CD4-positive, CD25-positive, alpha-beta regulatory T cell (primary cell): ENCODE measurements around the gene HTRA3. TPM values are rescaled to one million over a fixed set of nuclear protein-coding genes. Genes with fewer than 3 reads are reported as not detected.

ENCODE experiments used
- ATAC-seq, 2 donors: fragments of 150-1000 bp; cut with Tn5 transposase; one replicate each; pipeline ENCODE4 v1.10.0; 2021; ENCODE audit warnings: low read depth in 2 of 2, moderate number of reproducible peaks in 2 of 2, moderate library complexity in 1 of 2
- DNase-seq, 3 donors: peaks; one replicate each; pipeline versions ENCODE4 v3.0.0 to v3.0.0-alpha.2; 2012 to 2022; ENCODE audit warnings: mixed read lengths in 1 of 3
- H3K27ac ChIP-seq: one replicate; pipeline ENCODE4 v1.7.0; 2013; ENCODE audit warnings: mild to moderate bottlenecking, low read length; ENCODE audit not compliant: insufficient read depth, poor library complexity, severe bottlenecking
- H3K27me3 ChIP-seq: one replicate; pipeline ENCODE4 v1.7.0; 2013; ENCODE audit warnings: low read length; ENCODE audit not compliant: control insufficient read depth, insufficient read depth
- H3K36me3 ChIP-seq: one replicate; pipeline ENCODE4 v1.7.0; 2013; ENCODE audit warnings: mild to moderate bottlenecking, low read length, moderate library complexity; ENCODE audit not compliant: control insufficient read depth, insufficient read depth
- H3K4me1 ChIP-seq: 2 replicates; pipeline ENCODE4 v1.7.0; 2013; ENCODE audit warnings: mild to moderate bottlenecking, low read length; ENCODE audit not compliant: insufficient read depth, control insufficient read depth, poor library complexity, severe bottlenecking
- H3K4me3 ChIP-seq: one replicate; pipeline ENCODE4 v1.7.0; 2013; ENCODE audit warnings: low read depth, mild to moderate bottlenecking, low read length, moderate library complexity
- H3K9me3 ChIP-seq, 2 experiments: 1 replicate in 1 of 2; 2 replicates in 1 of 2; pipeline ENCODE4 v1.7.0; 2013; ENCODE audit warnings: low read length in 2 of 2, mild to moderate bottlenecking in 1 of 2, moderate library complexity in 1 of 2; ENCODE audit not compliant: control insufficient read depth in 2 of 2
- H3K27ac Mint-ChIP-seq, 3 donors: one replicate each; pipeline ENCODE4 v1.8.0; 2020 to 2022; ENCODE audit warnings: mild to moderate bottlenecking in 3 of 3, mixed read lengths in 3 of 3, moderate library complexity in 2 of 3
- H3K27me3 Mint-ChIP-seq: one replicate; pipeline ENCODE4 v1.8.0; 2022; ENCODE audit warnings: mild to moderate bottlenecking, mixed read lengths
- H3K36me3 Mint-ChIP-seq: one replicate; pipeline ENCODE4 v1.8.0; 2020; ENCODE audit warnings: mixed read lengths
- H3K4me1 Mint-ChIP-seq, 4 donors: one replicate each; pipeline ENCODE4 v1.8.0; 2020 to 2022; ENCODE audit warnings: mixed read lengths in 4 of 4, mild to moderate bottlenecking in 1 of 4
- H3K4me3 Mint-ChIP-seq, 4 donors: one replicate each; pipeline ENCODE4 v1.8.0; 2020 to 2022; ENCODE audit warnings: mild to moderate bottlenecking in 4 of 4, mixed read lengths in 4 of 4, moderate library complexity in 3 of 4
- H3K9me3 Mint-ChIP-seq, 7 donors: one replicate each; pipeline ENCODE4 v1.8.0; 2020 to 2022; ENCODE audit warnings: mixed read lengths in 7 of 7, mild to moderate bottlenecking in 3 of 7, moderate library complexity in 2 of 7
- polyA plus RNA-seq, 4 donors: library from polyadenylated mRNA; unstranded; fragments of 300-500 nt; fragmentation: Illumina TruSeq; gene quantifications; one replicate each; pipeline ENCODE4 v1.2.3, GENCODE V29; 2021
- total RNA-seq: library from RNA; stranded (reverse); gene quantifications from one replicate; pipeline ENCODE4 v1.2.3, GENCODE V29; 2022

The HTRA3 gene
- total and polyA plus RNA-seq, 5 donors from 2014 or later = not detected

GRCh38 chr4:8294036-8294435 lies 24.5 kb downstream of the HTRA3 start:
- Histone ChIP-seq H3K27me3 (no peaks in the 10 kb centered on the region), H3K36me3 (no peaks in the 10 kb centered on the region), H3K4me3 (no peak overlapping the region), H3K27ac (no peak overlapping the region), H3K4me1 (no peaks in the 10 kb centered on the region), H3K9me3 (no peaks in the 10 kb centered on the region)
- Mint-ChIP-seq H3K27ac (no peak overlapping the region), H3K4me3 (no peak overlapping the region), H3K4me1 (no peaks in the 10 kb centered on the region), H3K36me3 (no peaks in the 10 kb centered on the region), H3K27me3 (no peaks in the 10 kb centered on the region), H3K9me3 (no peaks in the 10 kb centered on the region)
- no peak for ATAC-seq
- DNase-seq = no peak

- Histone ChIP-seq H3K4me1 (no peaks in the 10 kb centered on the region), H3K9me3 (no peaks in the 10 kb centered on the region), H3K27ac (no peak overlapping the region), H3K36me3 (no peaks in the 10 kb centered on the region), H3K4me3 (no peak overlapping the region), H3K27me3 (no peaks in the 10 kb centered on the region)
- H3K9me3 Mint-ChIP-seq = no peaks in the 10 kb centered on the region
- H3K27me3 Mint-ChIP-seq = peaks cover 6% of the 10 kb centered on the region
- no peak for ATAC-seq
- DNase-seq = no peak
- no peaks in the 10 kb centered on the region for H3K36me3 Mint-ChIP-seq
- H3K4me3 Mint-ChIP-seq = no peak overlapping the region
- no peaks in the 10 kb centered on the region for H3K4me1 Mint-ChIP-seq
- no peak overlapping the region for H3K27ac Mint-ChIP-seq
These were observed 25.2 kb downstream of the HTRA3 start for GRCh38 chr4:8294775-8295174.

GRCh38 chr4:8295471-8295870 lies 25.9 kb downstream of the HTRA3 start:
- Mint-ChIP-seq H3K4me3 (no peak overlapping the region), H3K4me1 (no peaks in the 10 kb centered on the region), H3K36me3 (no peaks in the 10 kb centered on the region), H3K27me3 (peaks cover 6% of the 10 kb centered on the region), H3K9me3 (peaks cover 0 to under 1% (median 0%) of the 10 kb centered on the region in 7 donors), H3K27ac (no peak overlapping the region)
- Histone ChIP-seq H3K4me3 (no peak overlapping the region), H3K36me3 (no peaks in the 10 kb centered on the region), H3K9me3 (no peaks in the 10 kb centered on the region), H3K27me3 (no peaks in the 10 kb centered on the region), H3K4me1 (no peaks in the 10 kb centered on the region), H3K27ac (no peak overlapping the region)
- no peak for ATAC-seq
- DNase-seq = no peak

GRCh38 chr4:8296491-8296890 lies 26.9 kb downstream of the HTRA3 start:
- ATAC-seq (no peak), DNase-seq (no peak)
- Mint-ChIP-seq H3K4me3 (no peak overlapping the region), H3K9me3 (peaks cover 0 to 6% (median 0%) of the 10 kb centered on the region in 7 donors), H3K27ac (no peak overlapping the region), H3K36me3 (no peaks in the 10 kb centered on the region), H3K4me1 (no peaks in the 10 kb centered on the region), H3K27me3 (peaks cover 13% of the 10 kb centered on the region)
- Histone ChIP-seq H3K9me3 (no peaks in the 10 kb centered on the region), H3K27me3 (no peaks in the 10 kb centered on the region), H3K27ac (no peak overlapping the region), H3K36me3 (no peaks in the 10 kb centered on the region), H3K4me3 (no peak overlapping the region), H3K4me1 (no peaks in the 10 kb centered on the region)

DNA sequence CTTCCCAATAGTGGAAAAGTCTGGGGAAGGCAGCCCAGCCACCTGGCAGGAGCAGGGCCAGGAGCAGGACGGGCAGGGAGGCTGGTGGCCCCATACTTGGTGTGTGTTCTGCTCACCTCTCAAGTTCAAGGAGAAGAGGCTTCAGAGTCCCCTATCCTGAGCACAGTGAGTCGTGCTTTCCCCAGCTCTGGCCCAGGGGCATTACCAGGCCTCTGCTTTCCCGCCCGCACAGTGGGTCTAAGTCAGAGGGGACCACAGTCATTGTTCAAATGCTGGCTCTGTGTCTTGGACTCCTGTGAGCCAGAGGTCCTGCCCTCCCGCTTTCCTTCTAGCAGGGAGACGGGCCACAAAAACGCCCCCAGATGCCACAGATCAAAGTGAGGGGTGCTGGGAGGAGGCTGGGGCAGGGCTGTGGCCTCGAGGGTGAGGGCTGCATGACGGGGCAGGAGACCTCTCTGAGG lies 27.6 kb downstream of the HTRA3 start:
- peaks cover 13% of the 10 kb centered on the region for H3K27me3 Mint-ChIP-seq
- Histone ChIP-seq H3K4me1 (no peaks in the 10 kb centered on the region), H3K27me3 (no peaks in the 10 kb centered on the region), H3K27ac (no peak overlapping the region), H3K4me3 (no peak overlapping the region), H3K9me3 (no peaks in the 10 kb centered on the region), H3K36me3 (no peaks in the 10 kb centered on the region)
- no peaks in the 10 kb centered on the region for H3K4me1 Mint-ChIP-seq
- H3K4me3 Mint-ChIP-seq = no peak overlapping the region
- H3K9me3 Mint-ChIP-seq = peaks cover 0 to 6% (median 0%) of the 10 kb centered on the region in 7 donors
- DNase-seq = no peak
- ATAC-seq = no peak
- H3K27ac Mint-ChIP-seq = no peak overlapping the region
- no peaks in the 10 kb centered on the region for H3K36me3 Mint-ChIP-seq

DNA sequence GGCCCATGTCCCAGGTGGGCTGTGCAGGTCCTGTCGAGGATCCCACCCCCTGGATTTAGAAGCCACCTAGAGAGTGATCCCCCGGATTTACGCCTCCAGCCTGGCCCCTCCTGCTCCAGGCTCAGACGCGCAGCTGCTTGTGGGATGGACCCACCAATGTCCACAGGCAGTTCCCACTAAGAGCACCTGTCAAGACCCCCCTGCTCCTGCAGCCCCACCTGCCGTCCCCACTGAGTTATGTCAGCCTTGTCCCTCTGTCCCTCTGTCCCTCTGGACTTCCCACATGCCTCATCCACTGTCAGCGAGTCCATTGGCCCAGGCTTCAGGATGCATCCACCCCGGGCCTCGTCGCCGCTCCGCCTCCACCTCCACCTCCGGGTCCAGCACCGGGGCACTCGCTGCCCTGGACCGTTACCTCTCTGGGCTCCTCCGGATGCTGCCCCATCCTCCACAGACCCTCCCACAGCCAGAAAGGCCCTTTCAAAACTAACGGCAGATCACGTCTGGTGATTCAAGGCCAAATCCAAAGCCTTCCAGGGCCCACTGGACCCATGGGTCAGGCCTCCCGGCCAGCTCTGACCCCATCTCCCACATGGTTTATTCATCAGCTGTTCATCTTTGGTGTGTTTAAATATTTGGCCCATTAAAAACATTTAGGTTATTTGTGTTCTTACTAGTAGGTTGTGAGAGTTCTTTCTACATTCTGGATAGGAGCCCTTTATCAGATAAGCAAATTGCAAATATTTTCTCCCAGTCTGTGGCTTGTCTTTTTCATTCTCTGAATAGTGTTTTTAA lies 28.3 kb downstream of the HTRA3 start:
- no peaks in the 10 kb centered on the region for H3K36me3 Mint-ChIP-seq
- H3K27me3 ChIP-seq = no peaks in the 10 kb centered on the region
- peaks cover 13% of the 10 kb centered on the region for H3K27me3 Mint-ChIP-seq
- H3K4me3 Mint-ChIP-seq = no peak overlapping the region
- H3K9me3 ChIP-seq = no peaks in the 10 kb centered on the region
- H3K4me1 Mint-ChIP-seq = no peaks in the 10 kb centered on the region
- H3K4me3 ChIP-seq = no peak overlapping the region
- DNase-seq = no peak
- no peak for ATAC-seq
- H3K9me3 Mint-ChIP-seq = peaks cover 0 to 6% (median 0%) of the 10 kb centered on the region in 7 donors
- H3K27ac Mint-ChIP-seq = no peak overlapping the region
- H3K36me3 ChIP-seq = no peaks in the 10 kb centered on the region
- no peak overlapping the region for H3K27ac ChIP-seq
- no peaks in the 10 kb centered on the region for H3K4me1 ChIP-seq

- peaks cover 17% of the 10 kb centered on the region for H3K27me3 Mint-ChIP-seq
- no peak overlapping the region for H3K4me3 Mint-ChIP-seq
- no peaks in the 10 kb centered on the region for H3K4me1 Mint-ChIP-seq
- peaks cover 0 to 6% (median 1%) of the 10 kb centered on the region in 7 donors for H3K9me3 Mint-ChIP-seq
- no peaks in the 10 kb centered on the region for H3K36me3 ChIP-seq
- H3K27ac ChIP-seq = no peak overlapping the region
- no peaks in the 10 kb centered on the region for H3K27me3 ChIP-seq
- no peak for ATAC-seq
- H3K27ac Mint-ChIP-seq = no peak overlapping the region
- H3K4me3 ChIP-seq = no peak overlapping the region
- DNase-seq = no peak
- H3K4me1 ChIP-seq = no peaks in the 10 kb centered on the region
- no peaks in the 10 kb centered on the region for H3K9me3 ChIP-seq
- no peaks in the 10 kb centered on the region for H3K36me3 Mint-ChIP-seq
These were observed 31.3 kb downstream of the HTRA3 start for GRCh38 chr4:8300832-8301231.
